ENCODE results near the gene FAM20A. TPM values are rescaled to one million over a fixed set of nuclear protein-coding genes. Genes with fewer than 3 reads are reported as not detected.

Gene FAM20A
- total RNA-seq, 1 experiment from 2014 or later = not detected

GRCh38 chr17:68611353-68612208, 10.4 kb upstream of the FAM20A start:
- DNase-seq = no peak
- TF ChIP-seq CTCF (conservative IDR thresholded peaks at IDR 0.05) (no peak), EZH2 (IDR thresholded peaks at IDR 0.05; ENCODE audit: low read depth) (no peak)
- no peaks in the 10 kb centered on the region for H3F3A ChIP-seq (ENCODE audit: insufficient read depth, low read depth)
- H2AFZ ChIP-seq = no peak overlapping the region
- no peaks in the 10 kb centered on the region for H3K79me2 ChIP-seq (ENCODE audit: low read depth)
- H3K27me3 ChIP-seq (ENCODE audit: insufficient read depth, low read depth) = no peaks in the 10 kb centered on the region
- no peak overlapping the region for H3K4me2 ChIP-seq
- no peaks in the 10 kb centered on the region for H3K36me3 ChIP-seq (ENCODE audit: low read depth)
- H4K20me1 ChIP-seq (ENCODE audit: insufficient read depth) = no peaks in the 10 kb centered on the region
- H3K27ac ChIP-seq = no peak overlapping the region
- H3K4me1 ChIP-seq (replicated peaks; ENCODE audit: insufficient read depth) = no peaks in the 10 kb centered on the region
- H3K4me3 ChIP-seq = no peak overlapping the region
- BruUV-seq (replicated peaks) = no TSS peak
- intact Hi-C loops (cut with micrococcal nuclease; ENCODE audit: unreplicated experiment) = no loop called here
- no peaks in the 10 kb centered on the region for H3K9me2 ChIP-seq (ENCODE audit: insufficient read depth)
- POLR2A ChIA-PET (ENCODE audit: unreplicated experiment) = no interaction called here
- peaks cover 6% of the 10 kb centered on the region for H3K9me3 ChIP-seq (ENCODE audit: insufficient read depth, low read depth)
- CTCF ChIA-PET = no interaction called here

- POLR2A ChIA-PET (ENCODE audit: unreplicated experiment) = no interaction called here
- intact Hi-C loops (cut with micrococcal nuclease; ENCODE audit: unreplicated experiment) = no loop called here
- no peak overlapping the region for H3K4me2 ChIP-seq
Measured at GRCh38 chr17:68610554-68610953, 9.4 kb upstream of the FAM20A start.

GRCh38 chr17:68608515-68609130, 7.5 kb upstream of the FAM20A start:
- no peak overlapping the region for H3K27ac ChIP-seq
- intact Hi-C loops (cut with micrococcal nuclease; ENCODE audit: unreplicated experiment) = no loop called here
- H4K20me1 ChIP-seq (ENCODE audit: insufficient read depth) = no peaks in the 10 kb centered on the region
- H3K9me3 ChIP-seq (ENCODE audit: insufficient read depth, low read depth) = peaks cover 6% of the 10 kb centered on the region
- no peaks in the 10 kb centered on the region for H3K36me3 ChIP-seq (ENCODE audit: low read depth)
- ChIA-PET POLR2A (ENCODE audit: unreplicated experiment) (no interaction called here), CTCF (no interaction called here)
- TF ChIP-seq CTCF (conservative IDR thresholded peaks at IDR 0.05) (no peak), EZH2 (IDR thresholded peaks at IDR 0.05; ENCODE audit: low read depth) (no peak)
- BruUV-seq (replicated peaks) = no TSS peak
- no peaks in the 10 kb centered on the region for H3K79me2 ChIP-seq (ENCODE audit: low read depth)
- no peak overlapping the region for H3K4me3 ChIP-seq
- no peaks in the 10 kb centered on the region for H3K9me2 ChIP-seq (ENCODE audit: insufficient read depth)
- 0 out of 2 replicates have a peak, but pooled peaks cover 2% of the 10 kb centered on the region for H3K27me3 ChIP-seq (ENCODE audit: insufficient read depth, low read depth)
- DNase-seq = no peak
- H3K4me2 ChIP-seq = no peak overlapping the region
- no peaks in the 10 kb centered on the region for H3K4me1 ChIP-seq (replicated peaks; ENCODE audit: insufficient read depth)
- no peak overlapping the region for H2AFZ ChIP-seq
- no peaks in the 10 kb centered on the region for H3F3A ChIP-seq (ENCODE audit: insufficient read depth, low read depth)

More at GRCh38 chr17:68610554-68610953, 9.4 kb upstream of the FAM20A start:
- no peak for DNase-seq
- H3K79me2 ChIP-seq (ENCODE audit: low read depth) = no peaks in the 10 kb centered on the region
- H3K9me2 ChIP-seq (ENCODE audit: insufficient read depth) = no peaks in the 10 kb centered on the region
- no TSS peak for BruUV-seq (replicated peaks)
- CTCF ChIA-PET = no interaction called here
- H3K4me3 ChIP-seq = no peak overlapping the region
- H3F3A ChIP-seq (ENCODE audit: insufficient read depth, low read depth) = no peaks in the 10 kb centered on the region
- no peaks in the 10 kb centered on the region for H3K4me1 ChIP-seq (replicated peaks; ENCODE audit: insufficient read depth)
- no peaks in the 10 kb centered on the region for H3K27me3 ChIP-seq (ENCODE audit: insufficient read depth, low read depth)
- no peak overlapping the region for H2AFZ ChIP-seq
- H3K27ac ChIP-seq = no peak overlapping the region
- H4K20me1 ChIP-seq (ENCODE audit: insufficient read depth) = no peaks in the 10 kb centered on the region
- TF ChIP-seq EZH2 (IDR thresholded peaks at IDR 0.05; ENCODE audit: low read depth) (no peak), CTCF (conservative IDR thresholded peaks at IDR 0.05) (no peak)
- H3K36me3 ChIP-seq (ENCODE audit: low read depth) = no peaks in the 10 kb centered on the region
- peaks cover 6% of the 10 kb centered on the region for H3K9me3 ChIP-seq (ENCODE audit: insufficient read depth, low read depth)

Measured in PC-9 (cell line).